Measurements from ENCODE around the gene TSPAN12.
"Not testable (repeated sequence)": the region's sequence is repeated elsewhere in the genome, so short reads cannot be mapped to it uniquely, and the experiment has no call there.

TSPAN12 gene, protein sequence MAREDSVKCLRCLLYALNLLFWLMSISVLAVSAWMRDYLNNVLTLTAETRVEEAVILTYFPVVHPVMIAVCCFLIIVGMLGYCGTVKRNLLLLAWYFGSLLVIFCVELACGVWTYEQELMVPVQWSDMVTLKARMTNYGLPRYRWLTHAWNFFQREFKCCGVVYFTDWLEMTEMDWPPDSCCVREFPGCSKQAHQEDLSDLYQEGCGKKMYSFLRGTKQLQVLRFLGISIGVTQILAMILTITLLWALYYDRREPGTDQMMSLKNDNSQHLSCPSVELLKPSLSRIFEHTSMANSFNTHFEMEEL

DNA sequence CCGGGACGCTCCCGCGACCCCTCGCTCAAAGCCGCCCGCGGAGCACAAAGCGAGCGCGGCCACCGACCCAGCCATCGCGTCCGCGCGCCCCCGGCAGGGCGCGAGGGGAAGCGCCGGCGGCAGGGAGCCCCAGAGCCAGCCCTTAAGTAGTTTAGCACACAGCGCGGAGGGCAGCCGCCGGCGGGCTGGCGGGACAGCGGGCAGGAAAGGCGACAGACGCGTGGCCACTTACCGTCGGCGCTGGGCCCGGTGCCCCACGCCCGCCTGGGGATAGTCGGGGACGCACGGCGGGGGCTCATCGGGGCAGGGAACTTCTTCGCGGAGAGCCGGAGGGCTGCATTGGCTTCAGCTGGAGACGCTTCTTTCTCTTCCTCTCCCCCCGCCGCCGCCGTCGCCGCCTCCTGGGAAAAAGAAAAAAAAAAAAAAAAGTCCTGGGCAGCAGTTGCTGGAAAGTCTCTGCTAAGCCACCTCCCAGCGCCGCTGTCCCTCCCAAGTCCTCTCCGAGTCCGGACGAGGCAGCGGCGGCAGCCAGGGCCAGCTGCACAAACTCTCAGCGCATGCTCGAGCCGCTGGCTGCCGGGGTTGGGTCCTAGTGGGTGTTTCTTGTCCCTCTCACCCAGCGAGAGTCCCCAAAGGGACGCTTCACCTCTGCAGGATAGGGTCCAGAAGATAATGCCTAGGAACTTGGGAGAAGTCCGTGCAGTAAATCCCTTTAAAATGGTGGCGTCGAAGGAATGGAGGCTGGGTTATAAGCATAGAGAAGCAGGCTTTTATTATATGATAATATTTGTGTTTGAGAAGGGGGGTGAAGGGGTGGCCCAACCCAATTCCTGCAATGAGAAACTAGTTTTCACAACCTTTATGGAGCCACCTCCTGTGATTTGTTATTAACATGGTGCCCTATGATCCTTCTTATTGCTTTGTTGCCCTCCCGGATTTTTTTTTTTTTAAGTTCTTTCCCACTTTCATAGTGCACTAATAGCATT lies at the start of gene TSPAN12:
Gene TSPAN12, minus strand, starts transcription at position 557 of the 986 bp plus-strand sequence. CDS start 1,381 bp downstream, outside the sequence.
- H3K27ac ChIP-seq, result peak within 1 kb of the TSS; percentile 89 to 94
- H3K4me1 ChIP-seq, result peaks cover 0 to 19% (median 7%) of the 10 kb centered on the region in 4 donors
- TF ChIP-seq CTCF (IDR thresholded peaks at IDR 0.05), result peak; percentile 64 to 87
- H3K9me3 ChIP-seq, result no peaks in the 10 kb centered on the region
- intact Hi-C loops (cut with DNase I; ENCODE audit: low total_unique reads), result no loop called here
- H3K4me3 ChIP-seq, result peak within 1 kb of the TSS; percentile 75 to 81
- H3K27me3 ChIP-seq, result no peaks in the 10 kb centered on the region
- H3K36me3 ChIP-seq, result no peaks in the 10 kb centered on the region
- peak; percentile 84 to 92 for DNase-seq

- no peaks in the 10 kb centered on the region for H3K27me3 ChIP-seq
- H3K9me3 ChIP-seq, result peaks cover 0 to 15% (median 0%) of the 10 kb centered on the region in 3 donors
- no peaks in the 10 kb centered on the region for H3K36me3 ChIP-seq
- intact Hi-C loops (cut with DNase I; ENCODE audit: low total_unique reads), result no loop called here
- DNase-seq, result no peak
- no peaks in the 10 kb centered on the region for H3K4me1 ChIP-seq
- no peak overlapping the region for H3K4me3 ChIP-seq
- no peak for TF ChIP-seq CTCF (IDR thresholded peaks at IDR 0.05)
- no peak overlapping the region for H3K27ac ChIP-seq
Observed at GRCh38 chr7:120898715-120899499, 41.0 kb upstream of the TSPAN12 start.

- DNase-seq; H3K4me3 ChIP-seq; H3K27me3 ChIP-seq; H3K4me1 ChIP-seq; H3K27ac ChIP-seq; H3K36me3 ChIP-seq; intact Hi-C loops (cut with DNase I; ENCODE audit: low total_unique reads): not testable (repeated sequence)
- peaks cover 0 to 11% (median 7%) of the 10 kb centered on the region in 3 donors for H3K9me3 ChIP-seq
Observed at GRCh38 chr7:120895253-120895652, 37.3 kb upstream of the TSPAN12 start.

GRCh38 chr7:120885602-120886001 lies 27.7 kb upstream of the TSPAN12 start:
- H3K27ac ChIP-seq; H3K36me3 ChIP-seq; H3K4me3 ChIP-seq; H3K27me3 ChIP-seq; DNase-seq; H3K9me3 ChIP-seq; H3K4me1 ChIP-seq; intact Hi-C loops (cut with DNase I; ENCODE audit: low total_unique reads): not testable (repeated sequence)

- no peak for DNase-seq
- Histone ChIP-seq H3K27ac (no peak overlapping the region), H3K4me1 (no peaks in the 10 kb centered on the region), H3K36me3 (no peaks in the 10 kb centered on the region), H3K9me3 (no peaks in the 10 kb centered on the region), H3K27me3 (no peaks in the 10 kb centered on the region), H3K4me3 (no peak overlapping the region)
- no peak for TF ChIP-seq CTCF (IDR thresholded peaks at IDR 0.05)
- intact Hi-C loops (cut with DNase I; ENCODE audit: low total_unique reads), result no loop called here
Observed at GRCh38 chr7:120877701-120878100, 19.8 kb upstream of the TSPAN12 start.

DNA sequence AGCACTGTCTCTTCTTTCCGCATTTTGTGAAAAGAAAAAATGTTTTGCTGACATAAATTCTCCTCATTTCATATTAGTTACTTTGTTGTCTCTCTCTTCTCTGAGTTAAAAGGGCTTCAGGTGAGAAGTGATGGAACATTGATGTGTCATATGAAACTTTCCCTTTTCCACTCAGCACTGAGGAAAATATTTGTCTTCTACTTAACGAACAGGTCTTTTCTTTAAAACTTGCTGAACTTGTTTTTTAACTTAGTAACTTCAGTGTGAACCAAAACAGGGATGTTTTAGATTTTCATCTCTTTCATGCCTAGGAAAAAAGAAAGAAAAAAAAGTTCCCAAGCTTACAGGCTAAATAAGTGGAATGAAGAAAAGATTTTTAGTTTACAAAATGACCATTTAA lies 19.0 kb upstream of the TSPAN12 start:
- no peak for TF ChIP-seq CTCF (IDR thresholded peaks at IDR 0.05)
- intact Hi-C loops (cut with DNase I; ENCODE audit: low total_unique reads), result no loop called here
- Histone ChIP-seq H3K4me1 (no peaks in the 10 kb centered on the region), H3K27ac (no peak overlapping the region), H3K4me3 (no peak overlapping the region), H3K9me3 (no peaks in the 10 kb centered on the region), H3K36me3 (no peaks in the 10 kb centered on the region), H3K27me3 (no peaks in the 10 kb centered on the region)
- no peak for DNase-seq

Measured in tibial artery (tissue), 4 donors.